ENCODE results near the gene PAPPA2.

PAPPA2 gene

DNA sequence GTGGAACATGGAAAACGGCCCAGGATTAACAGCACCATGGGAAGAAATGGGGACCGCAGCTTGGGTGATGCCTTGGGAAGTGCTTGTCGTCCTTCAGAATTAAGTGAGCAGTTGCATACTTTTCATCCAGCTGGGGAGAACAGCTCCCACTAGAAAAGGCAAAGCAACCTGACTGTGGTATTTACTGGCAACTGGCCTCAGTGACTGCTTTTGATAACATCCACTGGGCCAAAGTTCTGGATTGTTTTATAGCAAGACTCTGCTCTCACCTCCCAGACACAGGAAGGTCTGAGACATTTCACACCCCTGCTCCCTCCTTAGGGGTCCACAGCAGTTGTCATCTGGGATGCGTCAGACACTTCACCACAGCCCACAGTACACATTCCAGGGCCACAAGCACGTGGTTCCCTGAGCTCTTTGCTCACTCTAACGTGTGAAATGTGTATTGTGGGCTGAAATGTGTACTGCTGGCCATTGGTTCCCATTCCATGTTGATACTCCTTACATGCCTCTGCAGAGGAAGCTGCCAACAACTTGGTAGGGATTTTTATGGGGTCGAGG lies 6.6 kb downstream of the PAPPA2 start:
- H3K9me3 ChIP-seq (ENCODE audit: control insufficient read depth, low read length) = no peaks in the 10 kb centered on the region
- no peaks in the 10 kb centered on the region for H3K79me2 ChIP-seq
- no peak overlapping the region for H3K4me3 ChIP-seq (ENCODE audit: low read depth, low read length)
- H3K4me2 ChIP-seq (ENCODE audit: low read length) = no peak overlapping the region
- H2AFZ ChIP-seq = no peak overlapping the region
- H3K4me1 ChIP-seq = no peaks in the 10 kb centered on the region
- H3K36me3 ChIP-seq (ENCODE audit: control insufficient read depth, insufficient read depth, low read length) = no peaks in the 10 kb centered on the region
- no peak overlapping the region for H3K27ac ChIP-seq
- H3K9ac ChIP-seq = no peak overlapping the region
- no peaks in the 10 kb centered on the region for H3K27me3 ChIP-seq (ENCODE audit: control insufficient read depth, insufficient read depth, low read length)
- TF ChIP-seq CTCF (IDR thresholded peaks at IDR 0.05) = no peak

- Histone ChIP-seq H3K4me3 (ENCODE audit: low read depth, low read length) (no peak overlapping the region), H3K27ac (no peak overlapping the region), H3K9ac (no peak overlapping the region), H3K9me3 (ENCODE audit: control insufficient read depth, low read length) (no peaks in the 10 kb centered on the region), H2AFZ (no peak overlapping the region), H3K79me2 (no peaks in the 10 kb centered on the region), H3K4me1 (no peaks in the 10 kb centered on the region), H3K27me3 (ENCODE audit: control insufficient read depth, insufficient read depth, low read length) (no peaks in the 10 kb centered on the region), H3K4me2 (ENCODE audit: low read length) (no peak overlapping the region), H3K36me3 (ENCODE audit: control insufficient read depth, insufficient read depth, low read length) (no peaks in the 10 kb centered on the region)
- TF ChIP-seq CTCF (IDR thresholded peaks at IDR 0.05) = no peak
Measured at GRCh38 chr1:176471338-176472121, 8.6 kb downstream of the PAPPA2 start.

DNA sequence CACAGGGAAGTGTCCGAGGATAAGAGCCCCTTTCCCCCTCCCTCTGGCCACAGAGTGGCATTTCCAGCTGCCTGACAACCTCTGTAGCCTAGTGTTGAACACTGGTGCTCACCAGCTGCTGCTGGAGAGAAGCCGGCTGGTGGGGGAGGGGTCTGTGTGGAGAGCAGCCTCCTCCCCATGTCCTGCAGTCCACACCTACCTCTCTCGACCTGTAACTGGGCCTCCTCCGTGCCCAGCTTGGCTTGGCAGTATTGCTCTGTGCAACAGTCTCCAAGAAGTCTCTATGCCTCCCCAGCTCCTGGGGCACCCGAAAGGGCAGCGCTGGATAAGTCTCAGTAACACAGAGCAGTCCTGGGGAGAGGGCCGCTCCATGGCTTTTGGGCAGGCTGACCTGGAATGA lies 17.0 kb downstream of the PAPPA2 start:
- Histone ChIP-seq H3K79me2 (no peaks in the 10 kb centered on the region), H2AFZ (no peak overlapping the region), H3K9me3 (ENCODE audit: control insufficient read depth, low read length) (no peaks in the 10 kb centered on the region), H3K27ac (no peak overlapping the region), H3K27me3 (ENCODE audit: control insufficient read depth, insufficient read depth, low read length) (no peaks in the 10 kb centered on the region), H3K9ac (no peak overlapping the region), H3K36me3 (ENCODE audit: control insufficient read depth, insufficient read depth, low read length) (no peaks in the 10 kb centered on the region), H3K4me3 (ENCODE audit: low read depth, low read length) (no peak overlapping the region), H3K4me2 (ENCODE audit: low read length) (no peak overlapping the region), H3K4me1 (no peaks in the 10 kb centered on the region)
- TF ChIP-seq CTCF (IDR thresholded peaks at IDR 0.05) = no peak

GRCh38 chr1:176480750-176481149 lies 17.8 kb downstream of the PAPPA2 start:
- Histone ChIP-seq H3K4me3 (ENCODE audit: low read depth, low read length) (no peak overlapping the region), H3K27me3 (ENCODE audit: control insufficient read depth, insufficient read depth, low read length) (no peaks in the 10 kb centered on the region), H3K79me2 (no peaks in the 10 kb centered on the region), H3K4me1 (no peaks in the 10 kb centered on the region), H3K9ac (no peak overlapping the region), H3K4me2 (ENCODE audit: low read length) (no peak overlapping the region), H3K27ac (no peak overlapping the region), H3K9me3 (ENCODE audit: control insufficient read depth, low read length) (no peaks in the 10 kb centered on the region), H2AFZ (no peak overlapping the region), H3K36me3 (ENCODE audit: control insufficient read depth, insufficient read depth, low read length) (no peaks in the 10 kb centered on the region)
- TF ChIP-seq CTCF (IDR thresholded peaks at IDR 0.05) = no peak

GRCh38 chr1:176485083-176485482 lies 22.1 kb downstream of the PAPPA2 start:
- Histone ChIP-seq H3K4me1 (no peaks in the 10 kb centered on the region), H3K27ac (no peak overlapping the region), H2AFZ (no peak overlapping the region), H3K9ac (no peak overlapping the region), H3K79me2 (no peaks in the 10 kb centered on the region), H3K9me3 (ENCODE audit: control insufficient read depth, low read length) (no peaks in the 10 kb centered on the region), H3K27me3 (ENCODE audit: control insufficient read depth, insufficient read depth, low read length) (no peaks in the 10 kb centered on the region), H3K36me3 (ENCODE audit: control insufficient read depth, insufficient read depth, low read length) (no peaks in the 10 kb centered on the region), H3K4me3 (ENCODE audit: low read depth, low read length) (no peak overlapping the region), H3K4me2 (ENCODE audit: low read length) (no peak overlapping the region)
- TF ChIP-seq CTCF (IDR thresholded peaks at IDR 0.05) = no peak
